ENCODE results near the gene SDHB. TPM values are rescaled to one million over a fixed set of nuclear protein-coding genes. Genes with fewer than 3 reads are reported as not detected.
A peak's percentile ranks its signal among the peaks of the same experiment; 100 is the strongest.

The SDHB gene
- total and polyA plus RNA-seq, 7 donors = 190 to 452 (median 266) TPM

DNA sequence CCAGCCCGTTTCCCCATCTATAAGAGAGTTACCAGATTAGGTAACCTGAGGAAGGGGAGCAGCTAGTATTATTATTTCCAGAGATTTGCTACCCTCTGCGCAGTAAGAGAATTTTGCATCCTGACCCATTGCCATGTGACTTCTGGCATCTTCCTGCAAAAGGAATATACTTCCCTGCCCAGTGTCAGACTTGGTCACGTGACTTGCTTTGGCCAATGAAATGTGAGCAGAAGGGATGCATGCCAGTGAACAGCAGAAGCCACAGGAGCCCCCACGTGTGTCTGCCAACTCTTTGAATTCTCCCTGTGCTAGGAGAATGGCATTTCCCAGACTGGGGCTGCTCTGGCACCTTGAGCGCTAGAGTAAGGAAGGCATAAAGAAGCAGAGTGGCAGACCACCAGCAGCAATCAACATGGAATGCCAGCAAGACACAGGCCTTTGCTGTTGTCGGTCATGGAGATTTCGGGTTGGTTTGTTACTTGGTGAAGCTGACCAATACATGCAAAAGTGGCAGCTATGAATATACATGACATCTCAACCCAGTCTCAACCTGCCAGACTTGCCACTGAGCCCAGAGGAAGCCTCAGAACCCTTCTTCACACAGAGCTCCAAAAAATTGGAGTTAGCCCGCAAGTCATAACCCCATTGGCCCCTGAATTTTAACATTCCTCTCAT is 26.4 kb upstream of the SDHB start:
- Histone ChIP-seq H3K9me3 (no peaks in the 10 kb centered on the region), H3K27ac (peak overlapping the region; percentile 69), H3K36me3 (ENCODE audit: insufficient read depth in 1 of 2, low read depth in 1 of 2) (peaks cover 0 to 99% of the 10 kb centered on the region in 2 donors), H3K4me3 (no peak overlapping the region), H3K4me1 (peaks cover 18% of the 10 kb centered on the region), H3K27me3 (ENCODE audit: insufficient read depth in 3 of 3, low read length in 2 of 3) (no peaks in the 10 kb centered on the region)
- DNase-seq (no peak), ATAC-seq (no peak)
- TF ChIP-seq, protein P1, sequence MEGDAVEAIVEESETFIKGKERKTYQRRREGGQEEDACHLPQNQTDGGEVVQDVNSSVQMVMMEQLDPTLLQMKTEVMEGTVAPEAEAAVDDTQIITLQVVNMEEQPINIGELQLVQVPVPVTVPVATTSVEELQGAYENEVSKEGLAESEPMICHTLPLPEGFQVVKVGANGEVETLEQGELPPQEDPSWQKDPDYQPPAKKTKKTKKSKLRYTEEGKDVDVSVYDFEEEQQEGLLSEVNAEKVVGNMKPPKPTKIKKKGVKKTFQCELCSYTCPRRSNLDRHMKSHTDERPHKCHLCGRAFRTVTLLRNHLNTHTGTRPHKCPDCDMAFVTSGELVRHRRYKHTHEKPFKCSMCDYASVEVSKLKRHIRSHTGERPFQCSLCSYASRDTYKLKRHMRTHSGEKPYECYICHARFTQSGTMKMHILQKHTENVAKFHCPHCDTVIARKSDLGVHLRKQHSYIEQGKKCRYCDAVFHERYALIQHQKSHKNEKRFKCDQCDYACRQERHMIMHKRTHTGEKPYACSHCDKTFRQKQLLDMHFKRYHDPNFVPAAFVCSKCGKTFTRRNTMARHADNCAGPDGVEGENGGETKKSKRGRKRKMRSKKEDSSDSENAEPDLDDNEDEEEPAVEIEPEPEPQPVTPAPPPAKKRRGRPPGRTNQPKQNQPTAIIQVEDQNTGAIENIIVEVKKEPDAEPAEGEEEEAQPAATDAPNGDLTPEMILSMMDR (IDR thresholded peaks at IDR 0.05) = no peak
- intact Hi-C loops (cut with DNase I) = no loop called here
- WGBS, 3 donors = 74 to 79% (median 78%) methylated on average over 8 of the region's 8 CpGs

DNA sequence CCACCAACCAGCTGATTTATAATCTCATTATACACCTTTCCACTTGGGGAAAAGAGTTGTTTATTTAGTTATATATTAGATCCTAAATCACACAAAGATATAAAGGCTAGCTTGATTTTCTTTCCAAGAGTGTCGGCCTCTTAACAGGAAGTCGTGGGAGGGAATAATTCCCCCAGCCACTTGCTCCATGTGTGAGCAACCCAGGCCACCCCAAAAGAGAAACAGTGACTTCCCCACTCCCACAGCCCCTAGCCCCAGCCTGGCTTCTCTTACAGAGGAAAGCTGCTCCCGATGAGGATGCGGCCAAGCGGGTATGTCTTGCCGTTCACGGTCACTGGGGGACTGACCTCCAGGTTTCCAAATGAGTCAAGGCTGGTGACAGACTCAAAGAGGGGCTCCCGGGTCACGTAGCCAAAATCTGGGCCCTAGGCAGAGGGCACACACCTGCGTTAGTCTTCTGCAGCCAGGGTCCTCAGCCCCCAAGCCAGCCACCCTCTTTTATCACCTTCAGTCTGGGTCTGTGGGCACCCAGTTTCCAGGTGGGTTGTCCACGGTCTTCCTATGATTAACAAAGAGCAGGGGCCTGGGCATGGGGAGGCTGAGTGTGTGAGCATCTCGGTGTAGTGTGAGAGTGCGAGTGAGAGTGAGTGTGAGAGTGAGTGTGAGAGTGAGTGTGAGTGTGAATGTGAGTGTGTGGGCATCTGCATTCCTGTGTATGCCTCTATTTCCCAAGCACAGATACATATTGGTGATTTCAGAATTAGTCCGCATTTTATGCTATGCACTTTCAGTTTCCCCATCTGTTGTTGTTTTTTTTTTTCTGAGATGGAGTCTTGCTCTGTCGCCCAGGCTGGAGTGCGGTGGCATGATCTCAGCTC is 25.4 kb upstream of the SDHB start:
- Histone ChIP-seq H3K9me3 (no peaks in the 10 kb centered on the region), H3K36me3 (ENCODE audit: insufficient read depth in 1 of 2, low read depth in 1 of 2) (peaks cover 0 to 99% of the 10 kb centered on the region in 2 donors), H3K27ac (no peak overlapping the region), H3K4me3 (no peak overlapping the region), H3K27me3 (ENCODE audit: insufficient read depth in 3 of 3, low read length in 2 of 3) (no peaks in the 10 kb centered on the region), H3K4me1 (peaks cover 18% of the 10 kb centered on the region)
- ATAC-seq = no peak
- WGBS, 3 donors = 86 to 88% (median 87%) methylated on average over 16 of the region's 16 CpGs
- TF ChIP-seq, protein P1 (IDR thresholded peaks at IDR 0.05) = no peak
- intact Hi-C loops (cut with DNase I) = no loop called here
- no peak for DNase-seq

DNA sequence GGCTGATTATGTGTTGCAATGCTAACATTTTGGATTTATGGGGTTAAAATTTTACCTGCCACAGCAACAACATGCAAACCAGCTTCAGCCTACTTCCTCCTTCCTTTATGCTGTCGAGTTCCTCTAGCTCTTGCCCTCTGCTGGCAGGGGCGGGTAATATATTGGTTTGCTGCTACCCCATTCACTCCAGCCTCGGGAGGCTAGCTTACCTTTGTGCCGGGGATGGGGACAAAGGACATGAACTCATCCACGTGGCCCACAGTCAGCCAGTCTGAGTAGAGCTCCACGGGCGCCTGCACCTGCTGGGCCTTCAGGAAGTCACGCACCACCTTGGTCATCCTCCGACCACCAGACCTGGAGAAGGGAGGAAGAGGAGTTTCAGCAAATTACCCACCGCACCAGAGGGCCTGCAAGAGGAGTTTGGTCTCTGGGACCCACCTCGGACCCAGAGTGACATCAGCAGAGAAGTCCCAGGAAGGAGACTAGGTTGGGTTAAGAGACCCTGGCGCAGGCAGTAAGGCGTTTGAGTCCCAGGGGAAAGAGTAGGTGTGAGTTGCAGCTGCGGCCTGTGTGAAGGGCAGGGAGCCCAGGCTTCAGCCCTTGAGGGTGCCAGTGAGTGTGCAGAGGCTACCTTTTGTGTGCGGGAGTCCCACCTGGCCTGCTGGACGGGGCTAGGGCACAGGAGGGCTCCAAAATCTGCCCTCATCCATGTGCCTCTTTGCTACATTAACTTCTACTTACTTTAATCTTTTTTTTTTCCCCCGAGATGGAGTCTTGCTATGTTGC is 21.8 kb upstream of the SDHB start:
- WGBS, 3 donors = 66 to 78% (median 78%) methylated on average over 17 of the region's 17 CpGs
- no peak for DNase-seq

DNA sequence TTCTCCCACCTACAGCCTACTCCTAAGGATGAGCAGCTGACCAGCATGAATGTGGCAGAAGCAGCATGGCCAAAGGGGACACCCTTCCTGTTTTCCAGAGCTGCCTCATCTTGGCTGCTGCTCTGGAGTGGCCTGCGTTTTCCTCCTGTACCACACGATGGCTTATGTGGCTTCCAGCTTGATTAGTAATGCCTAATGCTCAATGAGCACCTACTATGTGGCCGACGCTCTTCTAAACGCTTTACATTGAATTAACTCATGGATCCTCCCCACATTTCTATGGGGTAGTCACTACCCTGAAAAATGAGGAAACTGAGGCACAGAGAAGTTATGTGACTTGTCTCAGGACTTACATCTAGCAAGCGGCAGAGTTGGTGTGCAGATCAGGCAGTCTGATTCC is 18.0 kb upstream of the SDHB start:
- intact Hi-C loops (cut with DNase I) = no loop called here
- H3K4me1 ChIP-seq = peaks cover 15% of the 10 kb centered on the region
- no peaks in the 10 kb centered on the region for H3K27me3 ChIP-seq (ENCODE audit: insufficient read depth in 3 of 3, low read length in 2 of 3)
- H3K4me3 ChIP-seq = no peak overlapping the region
- no peaks in the 10 kb centered on the region for H3K9me3 ChIP-seq
- TF ChIP-seq, protein P1 (IDR thresholded peaks at IDR 0.05) = no peak
- 79 to 84% (median 82%) methylated on average over 6 of the region's 6 CpGs for WGBS, 3 donors
- peaks cover 0 to 92% of the 10 kb centered on the region in 2 donors for H3K36me3 ChIP-seq (ENCODE audit: insufficient read depth in 1 of 2, low read depth in 1 of 2)
- DNase-seq (no peak), ATAC-seq (no peak)
- H3K27ac ChIP-seq = no peak overlapping the region

More for the DNA sequence above, 21.8 kb upstream of the SDHB start:
- no peaks in the 10 kb centered on the region for H3K9me3 ChIP-seq
- ATAC-seq = peak; percentile 31 to 62 (median 52)
- no peak overlapping the region for H3K4me3 ChIP-seq
- H3K36me3 ChIP-seq (ENCODE audit: insufficient read depth in 1 of 2, low read depth in 1 of 2) = peaks cover 0 to 99% of the 10 kb centered on the region in 2 donors
- H3K4me1 ChIP-seq = no peaks in the 10 kb centered on the region
- intact Hi-C loops (cut with DNase I) = no loop called here
- peak overlapping the region; percentile 23 for H3K27ac ChIP-seq
- no peaks in the 10 kb centered on the region for H3K27me3 ChIP-seq (ENCODE audit: insufficient read depth in 3 of 3, low read length in 2 of 3)
- TF ChIP-seq, protein P1 (IDR thresholded peaks at IDR 0.05) = peak; percentile 17

Data from psoas muscle (tissue), 8 donors.